HL-60 (cell line): ENCODE data around the gene RFK.

Source experiments
- DNase-seq, 2 experiments: peaks; one replicate each; pipeline ENCODE4 v3.0.0-alpha.2; 2010 to 2020; ENCODE audit warnings: low read depth in 1 of 2, low spot score in 1 of 2
- H3K27ac ChIP-seq: fragments of 250-450 bp; sonication (Bioruptor Pico); replicated peaks from 2 replicates; pipeline ENCODE4 v1.5.1; 2020; ENCODE audit warnings: mild to moderate bottlenecking, moderate library complexity
- H3K27me3 ChIP-seq: fragments of 250-450 bp; sonication (Bioruptor Pico); 2 replicates; pipeline ENCODE4 v1.5.1; 2021; ENCODE audit warnings: mild to moderate bottlenecking, moderate library complexity; ENCODE audit not compliant: insufficient read depth, poor library complexity, severe bottlenecking
- H3K4me3 ChIP-seq: replicated peaks from 2 replicates; pipeline ENCODE4 v1.5.1; 2011; ENCODE audit warnings: mild to moderate bottlenecking, control low read depth, low read length; ENCODE audit not compliant: insufficient read depth
- CTCF ChIP-seq: IDR thresholded peaks from one replicate; pipeline ENCODE4 v1.5.1; 2011; ENCODE audit warnings: low read length, control low read depth, inconsistent platforms; ENCODE audit not compliant: insufficient read depth
- GABPA ChIP-seq: IDR thresholded peaks from 2 replicates; pipeline ENCODE4 v1.6.1; 2012; ENCODE audit warnings: low read depth
- POLR2AphosphoS5 ChIP-seq: IDR thresholded peaks from 2 replicates; pipeline ENCODE4 v1.6.1; 2012; ENCODE audit warnings: low read depth
- REST ChIP-seq: IDR thresholded peaks from 2 replicates; pipeline ENCODE4 v1.6.1; 2012; ENCODE audit warnings: low read depth; ENCODE audit not compliant: insufficient replicate concordance
- SPI1 ChIP-seq: IDR thresholded peaks from 2 replicates; pipeline ENCODE4 v1.6.1; 2012; ENCODE audit warnings: low read depth, mild to moderate bottlenecking, borderline replicate concordance

Gene RFK

GRCh38 chr9:76390656-76391055 lies 3.6 kb downstream of the RFK start:
- TF ChIP-seq GABPA (no peak), POLR2AphosphoS5 (no peak), REST (no peak), CTCF (no peak), SPI1 (no peak)
- Histone ChIP-seq H3K27me3 (no peaks in the 10 kb centered on the region), H3K27ac (no peak overlapping the region), H3K4me3 (no peak overlapping the region)
- DNase-seq, result no peak

DNA sequence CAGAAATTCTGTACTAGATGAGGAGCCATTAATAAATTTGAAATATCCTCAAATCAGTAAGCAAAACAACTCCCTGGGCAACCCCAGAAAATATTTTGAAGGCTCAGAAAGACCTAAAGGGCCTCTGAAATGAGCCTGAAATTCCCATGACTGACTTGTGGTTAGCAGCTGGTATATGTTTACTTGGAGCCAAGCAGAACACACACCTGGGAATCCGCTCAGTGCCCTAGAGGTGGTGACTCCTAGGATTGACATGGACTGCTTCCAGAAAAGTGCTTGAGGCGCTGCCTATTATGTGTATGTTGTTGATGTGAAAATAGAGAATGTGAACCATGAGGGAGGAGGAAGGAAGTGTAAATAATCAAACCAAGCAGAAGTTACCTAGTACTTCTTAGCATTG lies 14.7 kb downstream of the RFK start:
- DNase-seq, result no peak

More for the DNA sequence above, 14.7 kb downstream of the RFK start:
- no peak for TF ChIP-seq CTCF
- peak; percentile 45; the same call in 1 of the 2 replicates for TF ChIP-seq SPI1
- no peak for TF ChIP-seq REST
- H3K27me3 ChIP-seq, result no peaks in the 10 kb centered on the region
- no peak overlapping the region for H3K27ac ChIP-seq
- no peak overlapping the region for H3K4me3 ChIP-seq
